ENCODE data around the gene AP5Z1. TPM values are rescaled to one million over a fixed set of nuclear protein-coding genes. Genes with fewer than 3 reads are reported as not detected.

The AP5Z1 gene
- polyA plus RNA-seq, 6 donors from 2014 or later: 27.8 to 52.3 (median 37.3) TPM

DNA sequence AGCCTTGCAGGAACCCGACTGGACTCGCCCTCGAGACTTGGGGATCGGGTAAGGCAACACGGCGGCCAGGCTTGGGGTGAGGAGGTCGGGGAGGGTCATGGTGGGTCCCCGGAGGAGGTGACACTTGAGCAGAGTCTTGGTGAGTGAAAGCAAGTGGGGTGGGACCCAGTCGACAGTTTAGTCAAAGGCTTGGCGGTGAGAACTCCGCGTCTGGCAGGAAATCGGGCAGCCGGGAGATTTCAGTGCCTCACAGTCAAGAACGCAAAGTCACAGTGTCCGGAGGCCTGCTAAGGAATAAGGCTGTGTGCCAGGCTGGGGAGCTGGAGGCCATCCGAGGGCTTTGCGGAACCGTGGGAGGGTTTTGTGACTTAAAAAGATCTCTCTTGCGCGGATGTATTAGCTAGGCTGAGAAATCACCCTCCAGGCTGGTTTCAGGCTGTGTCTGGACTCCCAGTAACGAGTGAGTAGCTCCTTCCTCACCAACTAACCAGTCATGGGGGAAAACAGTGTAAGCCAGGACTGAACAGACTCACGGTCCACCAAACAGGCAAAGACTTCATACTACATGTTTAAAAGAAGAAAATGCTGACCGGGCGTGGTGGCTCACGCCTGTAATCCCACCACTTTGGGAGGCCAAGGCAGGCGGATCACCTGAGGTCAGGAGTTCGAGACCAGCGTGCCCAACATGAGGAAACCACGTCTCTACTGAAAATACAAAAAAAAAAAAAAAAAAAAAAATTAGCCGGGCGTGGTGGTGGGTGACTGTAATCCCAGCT is 613 bp downstream of the AP5Z1 start:
- peak overlapping the region; percentile 98 to 100 (median 100) for H3K27ac Mint-ChIP-seq
- peak; percentile 8 to 9 for ATAC-seq (ENCODE audit: low read depth in 2 of 2)
- H3K4me3 Mint-ChIP-seq: peak overlapping the region; percentile 96 to 99 (median 98)
- no peak for DNase-seq
- H3K4me1 Mint-ChIP-seq: peaks cover 31 to 47% (median 41%) of the 10 kb centered on the region in 3 donors
- no peaks in the 10 kb centered on the region for H3K27me3 Mint-ChIP-seq
- H3K9me3 Mint-ChIP-seq: no peaks in the 10 kb centered on the region
- peaks cover 0 to 5% of the 10 kb centered on the region in 2 donors for H3K36me3 Mint-ChIP-seq

DNA sequence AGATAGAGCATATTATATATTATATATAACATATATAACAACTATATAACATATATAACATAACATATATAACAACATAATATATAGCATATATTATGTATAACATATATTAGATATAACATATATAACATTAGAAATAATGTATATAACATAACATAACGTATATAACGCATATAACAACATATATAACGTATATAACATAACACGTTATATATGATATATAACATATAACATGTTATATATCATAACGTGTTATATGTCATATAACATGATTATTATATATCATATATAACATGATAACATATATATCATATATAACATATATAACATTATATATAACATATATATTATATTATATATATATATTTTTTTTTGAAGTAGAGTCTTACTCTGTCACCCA is 3.7 kb downstream of the AP5Z1 start:
- no peaks in the 10 kb centered on the region for H3K9me3 Mint-ChIP-seq
- DNase-seq: no peak
- no peak overlapping the region for H3K27ac Mint-ChIP-seq
- H3K27me3 Mint-ChIP-seq: no peaks in the 10 kb centered on the region
- no peak overlapping the region for H3K4me3 Mint-ChIP-seq
- H3K4me1 Mint-ChIP-seq: peaks cover 26 to 46% (median 44%) of the 10 kb centered on the region in 3 donors
- peaks cover 0 to 11% of the 10 kb centered on the region in 2 donors for H3K36me3 Mint-ChIP-seq
- ATAC-seq (ENCODE audit: low read depth in 2 of 2): no peak

DNA sequence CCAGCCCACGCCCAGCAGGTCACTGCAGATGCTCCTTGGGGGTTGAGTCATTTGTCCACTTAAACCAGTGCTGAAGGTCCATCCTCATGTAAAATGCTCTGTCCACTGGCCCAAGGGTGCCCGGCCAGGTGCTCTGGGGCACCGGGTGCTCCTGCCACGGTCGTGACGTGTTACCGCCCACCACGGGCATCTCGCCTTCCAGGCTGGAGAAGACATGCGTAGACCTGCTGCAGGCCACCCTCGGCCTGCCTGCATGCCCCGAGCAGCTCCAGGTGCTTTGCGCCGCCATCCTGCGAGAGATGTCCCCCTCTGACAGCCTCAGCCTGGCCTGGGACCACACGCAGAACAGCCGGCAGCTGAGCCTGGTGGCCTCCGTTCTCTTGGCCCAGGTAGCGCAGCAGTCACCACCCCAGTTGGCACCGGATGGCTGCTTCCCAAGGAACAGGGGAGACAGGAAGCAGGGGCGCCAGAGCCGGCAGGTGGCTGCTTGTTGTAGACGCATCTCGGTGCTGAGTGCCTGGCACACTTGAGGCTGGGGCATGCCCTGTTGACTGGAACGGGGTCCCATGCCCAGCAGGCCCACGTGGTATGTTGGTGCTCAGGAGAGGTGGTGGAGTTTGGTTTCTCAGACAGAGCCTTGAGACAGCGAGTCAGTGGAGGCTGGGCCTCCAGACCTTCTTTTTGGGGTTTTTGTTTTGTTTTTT is 6.1 kb downstream of the AP5Z1 start:
- DNase-seq (no peak), ATAC-seq (ENCODE audit: low read depth in 2 of 2) (no peak)
- Mint-ChIP-seq H3K4me1 (peaks cover 11 to 23% (median 22%) of the 10 kb centered on the region in 3 donors), H3K27me3 (no peaks in the 10 kb centered on the region), H3K4me3 (no peak overlapping the region), H3K36me3 (peaks cover 0 to 6% of the 10 kb centered on the region in 2 donors), H3K27ac (no peak overlapping the region), H3K9me3 (no peaks in the 10 kb centered on the region)

GRCh38 chr7:4782333-4783291 is 7.2 kb downstream of the AP5Z1 start:
- Mint-ChIP-seq H3K9me3 (no peaks in the 10 kb centered on the region), H3K27me3 (no peaks in the 10 kb centered on the region), H3K4me3 (no peak overlapping the region), H3K36me3 (peaks cover 0 to 6% of the 10 kb centered on the region in 2 donors), H3K4me1 (peaks cover 6 to 16% (median 14%) of the 10 kb centered on the region in 3 donors), H3K27ac (no peak overlapping the region)
- no peak for ATAC-seq (ENCODE audit: low read depth in 2 of 2)
- DNase-seq: no peak

- no peak for DNase-seq
- no peak overlapping the region for H3K27ac Mint-ChIP-seq
- H3K27me3 Mint-ChIP-seq: no peaks in the 10 kb centered on the region
- no peak overlapping the region for H3K4me3 Mint-ChIP-seq
- peaks cover 5 to 13% (median 7%) of the 10 kb centered on the region in 3 donors for H3K4me1 Mint-ChIP-seq
- no peak for ATAC-seq (ENCODE audit: low read depth in 2 of 2)
- H3K36me3 Mint-ChIP-seq: peaks cover 0 to 6% of the 10 kb centered on the region in 2 donors
- H3K9me3 Mint-ChIP-seq: no peaks in the 10 kb centered on the region
These were observed 7.8 kb downstream of the AP5Z1 start for GRCh38 chr7:4783292-4783652.

DNA sequence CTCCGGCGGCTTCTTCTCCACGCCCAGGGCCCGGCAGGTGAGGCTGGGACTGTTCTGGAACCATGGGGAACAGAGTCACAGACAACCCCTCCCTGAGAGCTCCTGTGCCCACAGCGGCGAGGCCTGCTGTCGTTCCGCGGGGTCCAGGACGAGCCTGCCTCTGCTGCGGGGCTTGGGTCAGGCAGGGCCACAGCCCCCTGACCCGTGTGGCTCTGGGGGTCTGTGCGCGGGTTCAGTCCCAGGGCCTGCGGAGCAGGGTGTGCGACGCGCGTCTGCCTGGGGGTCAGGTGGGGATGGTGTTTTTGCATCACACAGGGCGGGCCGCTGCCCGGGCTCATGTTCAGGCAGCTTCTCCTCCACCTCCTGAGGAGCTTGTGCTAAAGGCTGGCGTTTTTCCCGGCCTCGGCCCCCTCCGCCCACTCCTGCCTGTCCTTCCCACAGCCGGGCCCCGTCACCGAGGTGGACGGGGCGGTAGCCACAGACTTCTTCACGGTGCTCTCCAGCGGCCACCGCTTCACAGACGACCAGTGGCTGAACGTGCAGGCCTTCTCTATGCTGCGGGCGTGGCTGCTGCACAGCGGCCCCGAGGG is 8.4 kb downstream of the AP5Z1 start:
- Mint-ChIP-seq H3K4me3 (no peak overlapping the region), H3K27ac (no peak overlapping the region), H3K36me3 (peaks cover 0 to 6% of the 10 kb centered on the region in 2 donors), H3K4me1 (peaks cover 3 to 10% (median 5%) of the 10 kb centered on the region in 3 donors), H3K27me3 (no peaks in the 10 kb centered on the region), H3K9me3 (no peaks in the 10 kb centered on the region)
- no peak for DNase-seq
- ATAC-seq (ENCODE audit: low read depth in 2 of 2): no peak

DNA sequence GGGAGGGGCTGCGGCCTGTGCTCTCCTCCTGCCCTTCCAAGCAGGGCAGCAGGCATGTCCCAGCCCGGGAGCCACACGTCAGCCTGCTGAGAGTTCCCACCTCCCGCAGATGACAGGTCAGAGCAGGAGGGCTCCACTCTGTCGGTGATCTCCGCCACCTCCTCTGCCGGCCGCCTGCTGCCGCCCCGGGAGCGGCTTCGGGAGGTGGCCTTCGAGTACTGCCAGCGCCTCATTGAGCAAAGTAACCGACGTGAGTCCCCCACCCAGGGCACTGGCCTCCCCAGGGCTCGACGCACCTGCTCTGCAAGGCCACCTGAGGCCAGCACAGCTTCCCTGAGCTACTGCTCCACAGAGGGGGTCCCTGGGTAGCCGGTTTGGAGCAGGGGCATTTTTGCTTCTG is 9.4 kb downstream of the AP5Z1 start:
- no peaks in the 10 kb centered on the region for H3K9me3 Mint-ChIP-seq

DNA sequence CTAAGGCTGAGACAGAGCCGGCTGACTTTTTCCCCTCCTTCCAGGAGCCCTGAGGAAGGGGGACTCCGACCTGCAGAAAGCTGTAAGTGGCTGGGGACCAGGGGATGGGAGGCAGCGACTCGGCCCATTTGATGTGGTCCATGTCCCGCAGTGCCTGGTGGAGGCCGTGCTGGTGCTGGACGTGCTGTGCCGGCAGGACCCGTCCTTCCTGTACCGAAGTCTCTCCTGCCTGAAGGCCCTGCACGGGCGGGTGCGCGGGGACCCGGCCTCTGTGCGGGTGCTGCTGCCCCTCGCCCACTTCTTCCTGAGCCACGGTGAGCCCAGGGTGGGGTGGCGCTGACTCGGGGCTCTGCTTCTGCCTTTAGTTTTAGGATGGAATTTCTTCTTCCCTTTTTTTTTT is 9.9 kb downstream of the AP5Z1 start:
- peak overlapping the region in 1 of 8 donors; percentile 56 for H3K4me3 Mint-ChIP-seq

More for the DNA sequence above, 9.4 kb downstream of the AP5Z1 start:
- Mint-ChIP-seq H3K27ac (no peak overlapping the region), H3K27me3 (no peaks in the 10 kb centered on the region), H3K4me1 (peaks cover 3 to 10% (median 5%) of the 10 kb centered on the region in 3 donors), H3K4me3 (no peak overlapping the region), H3K36me3 (peaks cover 0 to 6% of the 10 kb centered on the region in 2 donors)
- no peak for ATAC-seq (ENCODE audit: low read depth in 2 of 2)
- DNase-seq: no peak

GRCh38 chr7:4786015-4786414 is 10.6 kb downstream of the AP5Z1 start:
- Mint-ChIP-seq H3K4me3 (no peak overlapping the region), H3K27me3 (no peaks in the 10 kb centered on the region), H3K36me3 (peaks cover 0 to 6% of the 10 kb centered on the region in 2 donors), H3K4me1 (peaks cover 2 to 10% (median 6%) of the 10 kb centered on the region in 3 donors), H3K27ac (no peak overlapping the region), H3K9me3 (no peaks in the 10 kb centered on the region)
- ATAC-seq (ENCODE audit: low read depth in 2 of 2) (no peak), DNase-seq (no peak)

More for the DNA sequence above, 9.9 kb downstream of the AP5Z1 start:
- peaks cover 0 to 6% of the 10 kb centered on the region in 2 donors for H3K36me3 Mint-ChIP-seq
- H3K4me1 Mint-ChIP-seq: peaks cover 4 to 10% (median 6%) of the 10 kb centered on the region in 3 donors
- DNase-seq (no peak), ATAC-seq (ENCODE audit: low read depth in 2 of 2) (no peak)
- H3K27me3 Mint-ChIP-seq: no peaks in the 10 kb centered on the region
- no peak overlapping the region for H3K27ac Mint-ChIP-seq
- H3K9me3 Mint-ChIP-seq: no peaks in the 10 kb centered on the region

DNA sequence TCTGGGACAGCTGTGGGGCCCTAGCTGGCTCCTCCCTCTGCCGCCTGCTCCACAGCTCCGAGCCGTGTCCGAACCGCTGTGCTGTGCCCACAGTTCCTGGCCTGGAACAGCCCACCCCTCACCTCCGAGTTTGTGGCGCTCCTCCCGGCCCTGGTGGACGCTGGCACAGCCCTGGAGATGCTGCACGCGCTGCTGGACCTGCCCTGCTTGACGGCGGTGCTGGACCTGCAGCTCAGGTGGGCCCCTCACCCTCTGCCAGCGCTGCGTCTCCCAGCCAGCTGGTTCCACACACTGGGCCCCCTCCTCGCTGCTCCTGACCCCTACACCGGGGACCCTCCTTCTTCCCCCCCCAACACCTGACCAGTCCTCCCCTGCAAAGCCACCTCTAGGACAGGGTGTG is 12.1 kb downstream of the AP5Z1 start:
- no peak overlapping the region for H3K4me3 Mint-ChIP-seq
- ATAC-seq (ENCODE audit: low read depth in 2 of 2) (no peak), DNase-seq (no peak)
- no peaks in the 10 kb centered on the region for H3K27me3 Mint-ChIP-seq
- H3K27ac Mint-ChIP-seq: peak overlapping the region in 1 of 6 donors; percentile 32
- no peaks in the 10 kb centered on the region for H3K9me3 Mint-ChIP-seq
- peaks cover 6 to 10% (median 6%) of the 10 kb centered on the region in 3 donors for H3K4me1 Mint-ChIP-seq
- no peaks in the 10 kb centered on the region for H3K36me3 Mint-ChIP-seq

DNA sequence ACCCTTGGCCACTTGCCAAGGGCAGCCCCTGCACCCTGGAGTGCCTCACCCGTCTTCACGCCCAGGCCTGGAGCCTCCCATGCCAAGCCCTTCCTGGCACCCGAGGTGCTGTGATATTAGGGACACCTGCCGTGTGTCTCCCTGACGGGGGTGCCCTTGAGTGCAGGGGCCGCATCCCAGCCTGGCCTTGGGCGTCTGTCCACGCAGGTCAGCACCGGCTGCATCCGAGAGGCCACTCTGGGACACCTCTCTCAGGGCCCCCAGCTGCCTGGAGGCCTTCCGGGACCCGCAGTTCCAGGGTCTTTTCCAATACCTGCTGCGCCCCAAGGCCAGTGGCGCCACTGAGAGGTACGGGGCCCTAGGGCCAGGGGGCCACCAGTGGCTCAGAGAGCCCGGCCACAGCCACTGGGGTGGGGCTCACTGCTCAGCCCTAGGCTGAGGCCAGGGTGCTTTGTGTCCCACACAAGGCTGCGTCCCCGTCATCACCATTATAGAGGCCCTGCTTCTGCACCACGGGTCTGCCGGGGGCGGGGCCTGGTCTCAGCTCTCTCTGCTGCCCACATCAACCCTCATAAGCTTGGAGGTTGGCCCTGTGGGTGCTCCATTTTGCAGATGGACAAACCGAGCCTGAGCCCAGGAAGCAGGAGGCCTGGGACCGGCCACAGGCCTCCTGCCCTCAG is 12.7 kb downstream of the AP5Z1 start:
- ATAC-seq (ENCODE audit: low read depth in 2 of 2): no peak
- Mint-ChIP-seq H3K27me3 (no peaks in the 10 kb centered on the region), H3K9me3 (no peaks in the 10 kb centered on the region), H3K4me1 (peaks cover 6 to 10% (median 6%) of the 10 kb centered on the region in 3 donors), H3K36me3 (no peaks in the 10 kb centered on the region), H3K27ac (no peak overlapping the region), H3K4me3 (no peak overlapping the region)
- no peak for DNase-seq

DNA sequence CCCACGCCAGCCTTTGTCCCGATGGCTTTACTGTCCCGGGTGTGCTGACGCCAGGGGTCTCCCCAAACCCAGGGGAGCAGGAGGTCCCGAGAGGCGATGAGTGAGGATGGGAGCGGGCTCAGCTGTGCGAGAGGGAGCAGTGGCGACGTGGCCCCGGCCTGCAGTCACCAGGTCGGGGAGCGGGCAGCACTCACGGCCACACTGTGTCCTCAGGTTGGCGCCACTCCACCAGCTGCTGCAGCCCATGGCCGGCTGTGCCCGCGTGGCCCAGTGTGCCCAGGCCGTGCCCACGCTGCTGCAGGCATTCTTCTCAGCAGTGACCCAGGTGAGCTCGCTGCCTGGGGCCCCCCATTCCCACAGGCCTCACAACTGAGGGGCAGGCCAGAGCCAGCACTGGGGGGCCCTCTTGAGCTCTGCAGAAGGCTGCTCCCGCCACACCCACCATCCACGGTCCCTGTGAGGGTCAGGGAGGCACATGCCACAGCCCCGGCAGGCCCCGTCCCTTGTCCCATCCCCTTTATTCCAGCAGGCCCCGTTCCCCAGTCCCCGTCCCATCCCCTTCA is 13.3 kb downstream of the AP5Z1 start:
- no peak for ATAC-seq (ENCODE audit: low read depth in 2 of 2)
- Mint-ChIP-seq H3K36me3 (no peaks in the 10 kb centered on the region), H3K27ac (peak overlapping the region in 1 of 6 donors; percentile 79), H3K4me3 (no peak overlapping the region), H3K9me3 (no peaks in the 10 kb centered on the region), H3K4me1 (peaks cover 6 to 10% (median 6%) of the 10 kb centered on the region in 3 donors), H3K27me3 (no peaks in the 10 kb centered on the region)
- no peak for DNase-seq
